HepG2 (cell line): ENCODE results near the gene ADAR. TPM values are rescaled to one million over a fixed set of nuclear protein-coding genes. Genes with fewer than 3 reads are reported as not detected.
A peak's percentile ranks its signal among the peaks of the same experiment; 100 is the strongest.

Experiments
- ATAC-seq: fragments of 200-7000 bp; cut with Tn5 transposase; 3 replicates; pipeline ENCODE4 v1.9.1; 2020; ENCODE audit warnings: mild to moderate bottlenecking, moderate library complexity
- BruUV-seq: library from RNA; stranded (reverse); fragments of 400-500 nt; replicated peaks from 2 replicates; lab custom pipeline; 2021; lab: Mats Ljungman, UMichigan
- CTCF ChIA-PET: fragments of 300-600 bp; formaldehyde crosslinking; extraction: SDS; loops from one replicate; lab custom pipeline; 2021; ENCODE audit warnings: low total read pairs, inconsistent platforms, low intra/inter-chr PET ratio; lab: Yijun Ruan, JAX
- POLR2A ChIA-PET: fragments of 350-600 bp; sonication (Branson Sonifier 250); formaldehyde crosslinking; loops from one replicate; lab custom pipeline; 2020; ENCODE audit warnings: antibody characterized with exemption, inconsistent platforms; lab: Yijun Ruan, JAX
- DNase-seq: peaks from one replicate; pipeline ENCODE4 v3.0.0-alpha.2; 2015; ENCODE audit warnings: low spot score
- FAIRE-seq: peaks from 3 replicates; lab custom pipeline; 2011; peaks lifted over from hg19 to GRCh38; lab: Jason Lieb, UNC
- H2AFZ ChIP-seq: one replicate; pipeline ENCODE4 v1.6.1; 2011; ENCODE audit warnings: low read length, inconsistent platforms
- H3K27ac ChIP-seq: fragments of 300-600 bp; 3 replicates; pipeline ENCODE4 v1.8.0; 2011; ENCODE audit warnings: mixed run types, mild to moderate bottlenecking, mixed read lengths, low read length, inconsistent platforms; ENCODE audit not compliant: insufficient read depth; ENCODE audit errors: extremely low read length
- H3K27me3 ChIP-seq, 2 experiments: fragments of 200-600 bp in 1 of 2; 2 replicates in 1 of 2; 3 replicates in 1 of 2; pipeline versions ENCODE4 v1.6.0 to v1.8.0; 2011; ENCODE audit warnings: low read length in 2 of 2, mild to moderate bottlenecking in 2 of 2, moderate library complexity in 2 of 2, inconsistent platforms in 1 of 2; ENCODE audit not compliant: insufficient read depth in 2 of 2, control insufficient read depth in 1 of 2
- H3K36me3 ChIP-seq, 2 experiments: fragments of 200-600 bp in 1 of 2; replicated peaks in 1 of 2; 2 replicates in 1 of 2; 3 replicates in 1 of 2; pipeline versions ENCODE4 v1.5.1 to v1.8.0; 2011; ENCODE audit warnings: low read length in 2 of 2, inconsistent platforms in 1 of 2; ENCODE audit not compliant: insufficient read depth in 2 of 2, control insufficient read depth in 1 of 2
- H3K4me1 ChIP-seq: 2 replicates; pipeline ENCODE4 v1.5.1; 2012; ENCODE audit warnings: low read length, inconsistent platforms; ENCODE audit not compliant: insufficient read depth
- H3K4me2 ChIP-seq: 2 replicates; pipeline ENCODE4 v1.6.0; 2011; ENCODE audit warnings: low read depth, low read length, inconsistent platforms
- H3K4me3 ChIP-seq, 3 experiments: fragments of 200-600 bp in 1 of 3; sonication (generic), shearing (Covaris generic) in 1 of 3; replicated peaks in 1 of 3; 2 replicates each; pipeline ENCODE4 v1.5.1; 2011 to 2016; ENCODE audit warnings: low read length in 3 of 3, inconsistent platforms in 2 of 3, low read depth in 2 of 3, mild to moderate bottlenecking in 2 of 3, control low read depth in 1 of 3, mixed read lengths in 1 of 3; ENCODE audit not compliant: insufficient read depth in 1 of 3
- H3K79me2 ChIP-seq: one replicate; pipeline ENCODE4 v1.6.1; 2011; ENCODE audit warnings: low read length, inconsistent platforms; ENCODE audit not compliant: insufficient read depth
- H3K9ac ChIP-seq: 2 replicates; pipeline ENCODE4 v1.6.0; 2011; ENCODE audit warnings: mild to moderate bottlenecking, low read depth, low read length, inconsistent platforms; ENCODE audit not compliant: insufficient read depth
- H3K9me3 ChIP-seq: 2 replicates; pipeline ENCODE4 v1.5.1; 2012; ENCODE audit warnings: mild to moderate bottlenecking, low read length
- H4K20me1 ChIP-seq: 2 replicates; pipeline ENCODE4 v1.6.0; 2011; ENCODE audit warnings: inconsistent platforms, mild to moderate bottlenecking, low read length, moderate library complexity; ENCODE audit not compliant: insufficient read depth
- BORCS8-MEF2B ChIP-seq: sonication (generic); formaldehyde crosslinking; IDR thresholded peaks from 2 replicates; pipeline ENCODE4 v1.8.0; 2022; ENCODE audit warnings: mild to moderate bottlenecking, missing genetic modification reagents
- ELF4 ChIP-seq: sonication (generic); formaldehyde crosslinking; IDR thresholded peaks from 2 replicates; pipeline ENCODE4 v1.5.0; 2020; ENCODE audit warnings: missing genetic modification reagents, mild to moderate bottlenecking, moderate library complexity, borderline replicate concordance
- GATAD1 ChIP-seq: IDR thresholded peaks from 2 replicates; pipeline ENCODE4 v1.6.1; 2016; ENCODE audit warnings: missing genetic modification reagents, missing compliant biosample characterization
- IRF1 ChIP-seq: sonication (generic); formaldehyde crosslinking; IDR thresholded peaks from 2 replicates; pipeline ENCODE4 v1.4.0; 2020; ENCODE audit warnings: low read depth, mild to moderate bottlenecking, missing genetic modification reagents
- NAIF1 ChIP-seq: sonication (generic); formaldehyde crosslinking; IDR thresholded peaks from 2 replicates; pipeline ENCODE4 v1.5.0; 2020; ENCODE audit warnings: mild to moderate bottlenecking, missing genetic modification reagents, borderline replicate concordance
- SNAPC4 ChIP-seq: sonication (generic); formaldehyde crosslinking; IDR thresholded peaks from 2 replicates; pipeline ENCODE4 v1.4.0; 2020; ENCODE audit warnings: mild to moderate bottlenecking, missing genetic modification reagents
- SRSF9 ChIP-seq: fragments of 200-400 bp; formaldehyde crosslinking; IDR thresholded peaks from 2 replicates; pipeline ENCODE4 v1.6.1; 2018; ENCODE audit warnings: borderline replicate concordance, mild to moderate bottlenecking, low read depth, low read length; ENCODE audit not compliant: insufficient read depth, poor library complexity, severe bottlenecking
- ZFP37 ChIP-seq: sonication (generic); formaldehyde crosslinking; IDR thresholded peaks from 2 replicates; pipeline ENCODE4 v1.4.0; 2020; ENCODE audit warnings: missing genetic modification reagents, borderline replicate concordance
- ZNF205 ChIP-seq: IDR thresholded peaks from 2 replicates; pipeline ENCODE4 v1.6.1; 2018; ENCODE audit warnings: missing biosample characterization, missing genetic modification reagents
- ZNF614 ChIP-seq: IDR thresholded peaks from 2 replicates; pipeline ENCODE4 v1.6.1; 2018; ENCODE audit warnings: missing biosample characterization, missing genetic modification reagents, inconsistent platforms, borderline replicate concordance
- ZNF691 ChIP-seq: sonication (generic); formaldehyde crosslinking; IDR thresholded peaks from 2 replicates; pipeline ENCODE4 v1.4.0; 2020; ENCODE audit warnings: missing genetic modification reagents, low read depth, mild to moderate bottlenecking, borderline replicate concordance
- ZNF7 ChIP-seq: IDR thresholded peaks from 2 replicates; pipeline ENCODE4 v1.6.1; 2016; ENCODE audit warnings: missing biosample characterization, missing genetic modification reagents
- WGBS: methylation state at CpG from one replicate; pipeline ENCODE4 v1.1.6; 2017; ENCODE audit warnings: low lambda C conversion rate; 5-methylcytosine and 5-hydroxymethylcytosine counted together
- in situ Hi-C: cut with HindIII; loops from 2 replicates; pipeline ENCODE4 v1.10.0; 2017; ENCODE audit warnings: low pct_unique_long_range_greater_than_20kb; ENCODE audit not compliant: extremely low pct_ligation_motif_present
- intact Hi-C: fragments of 100-400 bp; cut with micrococcal nuclease; formaldehyde crosslinking; loops from one replicate; pipeline ENCODE4 v1.10.0; 2022; ENCODE audit not compliant: unreplicated experiment
- polyA plus RNA-seq, 8 experiments: library from polyadenylated mRNA; depleted of rRNA in 3 of 8; stranded (reverse) in 7 of 8; unstranded in 1 of 8; fragments of >200 nt; fragmentation: Illumina TruSeq in 4 of 8; extraction: Trizol in 4 of 8; gene quantifications; 2 replicates each; pipeline versions ENCODE4 v1.2.1 to v1.2.3, GENCODE V29; 2011 to 2016; ENCODE audit warnings: low read depth in 4 of 8, missing spikeins in 1 of 8, mixed read lengths in 1 of 8; ENCODE audit not compliant: insufficient read depth in 1 of 8
- total RNA-seq, 5 experiments: library from RNA; depleted of rRNA; stranded (reverse); fragments of >200 nt; fragmentation: Illumina TruSeq; extraction: Trizol; gene quantifications; 2 replicates each; pipeline ENCODE4 v1.2.3, GENCODE V29; 2016; ENCODE audit warnings: low read depth in 1 of 5

The ADAR gene
- total and polyA plus RNA-seq, 2 of the 13 experiments (the other 11 are each of a cell fraction or from before 2014, with no cell fraction given), result 70.8 to 86.2 TPM

- TF ChIP-seq NAIF1, result no peak
- no peak for TF ChIP-seq ZFP37 (CRISPR knock-in tag)
- no peak for TF ChIP-seq BORCS8-MEF2B (CRISPR knock-in tag)
- TF ChIP-seq ZNF691 (CRISPR knock-in tag), result no peak
- TF ChIP-seq IRF1 (CRISPR knock-in tag), result no peak
- no peak for TF ChIP-seq SRSF9
Observed at GRCh38 chr1:154541231-154541630, 66.8 kb downstream of the ADAR start (continued).

GRCh38 chr1:154539486-154540483 lies 68.2 kb downstream of the ADAR start:
- Histone ChIP-seq H3K4me2 (no peak overlapping the region), H3K79me2 (no peaks in the 10 kb centered on the region), H3K36me3 (no peaks in the 10 kb centered on the region), H3K27me3 (peaks cover 2 to 30% of the 10 kb centered on the region in 2 experiments; a peak in 4 of 5 replicates), H3K9me3 (no peaks in the 10 kb centered on the region), H2AFZ (no peak overlapping the region), H3K9ac (no peak overlapping the region), H3K27ac (no peak overlapping the region), H4K20me1 (no peaks in the 10 kb centered on the region), H3K4me3 (no peak overlapping the region), H3K4me1 (no peaks in the 10 kb centered on the region)
- intact Hi-C loops (no loop called here), in situ Hi-C loops (no loop called here)
- FAIRE-seq (no peak), DNase-seq (no peak), ATAC-seq (no peak)
- WGBS, result 23% methylated on average over 9 of the region's 9 CpGs
- POLR2A ChIA-PET, result no interaction called here
- no TSS peak for BruUV-seq
- CTCF ChIA-PET, result no interaction called here
- no peak for TF ChIP-seq GATAD1 (CRISPR knock-in tag)
- TF ChIP-seq ZNF614, result no peak
- TF ChIP-seq SNAPC4 (CRISPR knock-in tag), result no peak
- TF ChIP-seq ELF4, result no peak
- no peak for TF ChIP-seq ZNF7 (CRISPR knock-in tag)
- TF ChIP-seq ZNF205, result 0 out of 2 replicates have a peak, but pooled peaks have one; percentile 56
